Measurements from ENCODE around the gene AHDC1.

DNA sequence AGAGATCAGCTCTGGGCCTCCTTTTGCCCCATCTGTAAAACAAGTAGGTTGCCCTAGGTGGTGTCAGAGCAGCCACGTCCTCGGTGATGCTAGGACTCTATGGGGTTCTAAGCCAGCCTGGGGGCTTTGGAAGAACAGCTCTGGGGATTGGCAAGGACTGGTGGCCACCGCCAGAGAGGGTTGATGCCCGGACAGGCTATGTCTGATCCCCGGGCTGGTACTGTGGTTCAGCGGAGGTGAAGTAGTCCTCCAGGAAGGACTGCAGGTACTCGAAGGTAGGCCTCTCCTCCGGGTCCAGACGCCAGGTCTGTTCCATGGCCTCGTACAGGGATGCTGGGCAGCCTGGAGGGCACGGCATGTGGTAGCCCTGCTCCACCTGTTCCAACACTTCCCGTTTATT, 8.8 kb upstream of the AHDC1 start:
- TF ChIP-seq EP300 (IDR thresholded peaks at IDR 0.05) (no peak), POLR2A (IDR thresholded peaks at IDR 0.05) (no peak), POLR2AphosphoS5 (IDR thresholded peaks at IDR 0.05) (no peak)
- TF ChIP-seq, protein P1, sequence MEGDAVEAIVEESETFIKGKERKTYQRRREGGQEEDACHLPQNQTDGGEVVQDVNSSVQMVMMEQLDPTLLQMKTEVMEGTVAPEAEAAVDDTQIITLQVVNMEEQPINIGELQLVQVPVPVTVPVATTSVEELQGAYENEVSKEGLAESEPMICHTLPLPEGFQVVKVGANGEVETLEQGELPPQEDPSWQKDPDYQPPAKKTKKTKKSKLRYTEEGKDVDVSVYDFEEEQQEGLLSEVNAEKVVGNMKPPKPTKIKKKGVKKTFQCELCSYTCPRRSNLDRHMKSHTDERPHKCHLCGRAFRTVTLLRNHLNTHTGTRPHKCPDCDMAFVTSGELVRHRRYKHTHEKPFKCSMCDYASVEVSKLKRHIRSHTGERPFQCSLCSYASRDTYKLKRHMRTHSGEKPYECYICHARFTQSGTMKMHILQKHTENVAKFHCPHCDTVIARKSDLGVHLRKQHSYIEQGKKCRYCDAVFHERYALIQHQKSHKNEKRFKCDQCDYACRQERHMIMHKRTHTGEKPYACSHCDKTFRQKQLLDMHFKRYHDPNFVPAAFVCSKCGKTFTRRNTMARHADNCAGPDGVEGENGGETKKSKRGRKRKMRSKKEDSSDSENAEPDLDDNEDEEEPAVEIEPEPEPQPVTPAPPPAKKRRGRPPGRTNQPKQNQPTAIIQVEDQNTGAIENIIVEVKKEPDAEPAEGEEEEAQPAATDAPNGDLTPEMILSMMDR (IDR thresholded peaks at IDR 0.05), result no peak

Measured in stomach (tissue), 4 donors.